PC-3 (cell line): ENCODE results near the gene KIF3A. TPM values are rescaled to one million over a fixed set of nuclear protein-coding genes. Genes with fewer than 3 reads are reported as not detected.

Source experiments
- ATAC-seq: fragments of 200-7000 bp; cut with Tn5 transposase; 2 replicates; pipeline ENCODE4 v1.9.1; 2020; ENCODE audit warnings: mild to moderate bottlenecking, moderate library complexity
- BruUV-seq: library from RNA; stranded (reverse); fragments of 400-500 nt; replicated peaks from 2 replicates; lab custom pipeline; 2021; lab: Mats Ljungman, UMichigan
- CTCF ChIA-PET: fragments of 300-600 bp; sonication (Branson Sonifier 250); formaldehyde crosslinking; loops from one replicate; lab custom pipeline; 2022; ENCODE audit warnings: antibody characterized with exemption; lab: Charles Lee
- POLR2A ChIA-PET: fragments of 300-600 bp; sonication (Branson Sonifier 250); formaldehyde crosslinking; loops from one replicate; lab custom pipeline; 2022; ENCODE audit warnings: antibody characterized with exemption; ENCODE audit not compliant: unreplicated experiment; lab: Charles Lee
- DNase-seq: peaks from one replicate; pipeline ENCODE4 v3.0.0-alpha.2; 2015
- H2AFZ ChIP-seq: fragments of 300-600 bp; sonication (generic); 2 replicates; pipeline ENCODE4 v1.6.0; 2016; ENCODE audit warnings: antibody characterized with exemption, low read length
- H3F3A ChIP-seq: fragments of 300-600 bp; sonication (generic); one replicate; pipeline ENCODE4 v1.6.0; 2017; ENCODE audit warnings: antibody characterized with exemption, low read length, control low read depth, mild to moderate bottlenecking; ENCODE audit not compliant: unreplicated experiment
- H3K27ac ChIP-seq: fragments of 300-600 bp; sonication (generic); 2 replicates; pipeline ENCODE4 v1.5.1; 2016; ENCODE audit warnings: mild to moderate bottlenecking, low read length
- H3K27me3 ChIP-seq: fragments of 300-600 bp; sonication (generic); 2 replicates; pipeline ENCODE4 v1.6.1; 2016; ENCODE audit warnings: low read length, mixed read lengths
- H3K36me3 ChIP-seq: fragments of 300-600 bp; sonication (generic); 2 replicates; pipeline ENCODE4 v1.6.1; 2016; ENCODE audit warnings: low read depth, mixed run types, low read length, mixed read lengths
- H3K4me1 ChIP-seq: fragments of 300-600 bp; sonication (generic); 2 replicates; pipeline ENCODE4 v1.5.1; 2016; ENCODE audit warnings: low read length; ENCODE audit not compliant: insufficient read depth
- H3K4me2 ChIP-seq: fragments of 300-600 bp; sonication (generic); 2 replicates; pipeline ENCODE4 v1.6.0; 2016; ENCODE audit warnings: low read length
- H3K4me3 ChIP-seq: fragments of 300-600 bp; sonication (generic); 2 replicates; pipeline ENCODE4 v1.5.1; 2016; ENCODE audit warnings: mild to moderate bottlenecking, low read length, mixed read lengths
- H3K79me2 ChIP-seq: fragments of 300-600 bp; sonication (generic); 2 replicates; pipeline ENCODE4 v1.6.1; 2017; ENCODE audit warnings: low read length, mixed read lengths
- H3K9ac ChIP-seq: fragments of 300-600 bp; sonication (generic); 2 replicates; pipeline ENCODE4 v1.6.0; 2016; ENCODE audit warnings: mild to moderate bottlenecking, low read length
- H3K9me2 ChIP-seq: fragments of 300-600 bp; sonication (generic); replicated peaks from 2 replicates; pipeline ENCODE4 v1.6.1; 2016; ENCODE audit warnings: mixed run types, low read length, mixed read lengths
- H3K9me3 ChIP-seq: fragments of 300-600 bp; sonication (generic); 2 replicates; pipeline ENCODE4 v1.6.1; 2016; ENCODE audit warnings: low read length, mixed read lengths
- H4K20me1 ChIP-seq: fragments of 300-600 bp; sonication (generic); 2 replicates; pipeline ENCODE4 v1.6.1; 2016; ENCODE audit warnings: low read length, mixed read lengths
- EZH2 ChIP-seq: fragments of 300-600 bp; sonication (generic); IDR thresholded peaks from one replicate; pipeline ENCODE4 v1.6.1; 2017; ENCODE audit warnings: antibody characterized with exemption, mild to moderate bottlenecking, low read length; ENCODE audit not compliant: unreplicated experiment
- EZH2phosphoT487 ChIP-seq: fragments of 300-600 bp; sonication (generic); IDR thresholded peaks from 2 replicates; pipeline ENCODE4 v1.6.1; 2018; ENCODE audit warnings: mild to moderate bottlenecking, antibody characterized with exemption, low read length, borderline replicate concordance
- intact Hi-C: fragments of 100-400 bp; cut with micrococcal nuclease; formaldehyde crosslinking; loops from 2 replicates; pipeline ENCODE4 v1.9.0; 2023
- total RNA-seq: library from RNA; depleted of rRNA; stranded (reverse); fragments of >200 nt; gene quantifications from 2 replicates; pipeline ENCODE4 v1.2.3, GENCODE V29; 2014
- TF ChIP-seq, protein P1 (sequence below): fragments of 300-600 bp; sonication (generic); conservative IDR thresholded peaks from 2 replicates; pipeline ENCODE4 v1.5.1; 2017; ENCODE audit warnings: antibody characterized with exemption, low read depth, mild to moderate bottlenecking, low read length

The KIF3A gene
- total RNA-seq, 1 experiment from 2014 or later = 5.7 TPM

DNA sequence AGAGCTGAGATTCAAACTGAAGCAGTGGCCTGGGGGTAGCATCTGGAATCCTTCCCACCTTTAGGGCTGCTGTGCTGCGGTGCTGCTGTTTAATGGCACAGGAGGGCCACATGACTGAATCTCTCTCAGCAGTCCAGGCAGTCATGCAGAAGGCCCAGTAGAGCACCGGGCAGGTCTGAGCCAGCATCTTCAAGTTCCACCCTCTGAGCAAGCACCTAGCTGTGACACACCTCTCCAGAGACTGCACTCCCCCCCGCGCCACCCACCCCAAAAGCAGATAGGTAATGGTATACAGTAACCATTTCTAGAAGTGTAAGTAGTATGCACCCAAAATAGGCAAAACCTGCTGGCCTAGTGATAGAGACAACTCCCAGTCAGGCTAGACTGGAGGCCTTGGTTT lies 55.4 kb downstream of the KIF3A start:
- intact Hi-C loops = no loop called here
- Histone ChIP-seq H3K79me2 (no peaks in the 10 kb centered on the region), H3K27me3 (no peaks in the 10 kb centered on the region), H3K9me3 (no peaks in the 10 kb centered on the region), H4K20me1 (no peaks in the 10 kb centered on the region), H3K36me3 (no peaks in the 10 kb centered on the region), H3K4me2 (no peak overlapping the region), H3K4me1 (peaks cover 12% of the 10 kb centered on the region), H3K9me2 (no peaks in the 10 kb centered on the region), H3K4me3 (no peak overlapping the region), H3F3A (no peaks in the 10 kb centered on the region), H3K27ac (no peak overlapping the region), H3K9ac (no peak overlapping the region), H2AFZ (no peak overlapping the region)
- BruUV-seq = no TSS peak
- DNase-seq (no peak), ATAC-seq (no peak)
- ChIA-PET POLR2A (no interaction called here), CTCF (no interaction called here)
- no peak for TF ChIP-seq EZH2
- TF ChIP-seq EZH2phosphoT487 = no peak
- TF ChIP-seq, protein P1, sequence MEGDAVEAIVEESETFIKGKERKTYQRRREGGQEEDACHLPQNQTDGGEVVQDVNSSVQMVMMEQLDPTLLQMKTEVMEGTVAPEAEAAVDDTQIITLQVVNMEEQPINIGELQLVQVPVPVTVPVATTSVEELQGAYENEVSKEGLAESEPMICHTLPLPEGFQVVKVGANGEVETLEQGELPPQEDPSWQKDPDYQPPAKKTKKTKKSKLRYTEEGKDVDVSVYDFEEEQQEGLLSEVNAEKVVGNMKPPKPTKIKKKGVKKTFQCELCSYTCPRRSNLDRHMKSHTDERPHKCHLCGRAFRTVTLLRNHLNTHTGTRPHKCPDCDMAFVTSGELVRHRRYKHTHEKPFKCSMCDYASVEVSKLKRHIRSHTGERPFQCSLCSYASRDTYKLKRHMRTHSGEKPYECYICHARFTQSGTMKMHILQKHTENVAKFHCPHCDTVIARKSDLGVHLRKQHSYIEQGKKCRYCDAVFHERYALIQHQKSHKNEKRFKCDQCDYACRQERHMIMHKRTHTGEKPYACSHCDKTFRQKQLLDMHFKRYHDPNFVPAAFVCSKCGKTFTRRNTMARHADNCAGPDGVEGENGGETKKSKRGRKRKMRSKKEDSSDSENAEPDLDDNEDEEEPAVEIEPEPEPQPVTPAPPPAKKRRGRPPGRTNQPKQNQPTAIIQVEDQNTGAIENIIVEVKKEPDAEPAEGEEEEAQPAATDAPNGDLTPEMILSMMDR = no peak

DNA sequence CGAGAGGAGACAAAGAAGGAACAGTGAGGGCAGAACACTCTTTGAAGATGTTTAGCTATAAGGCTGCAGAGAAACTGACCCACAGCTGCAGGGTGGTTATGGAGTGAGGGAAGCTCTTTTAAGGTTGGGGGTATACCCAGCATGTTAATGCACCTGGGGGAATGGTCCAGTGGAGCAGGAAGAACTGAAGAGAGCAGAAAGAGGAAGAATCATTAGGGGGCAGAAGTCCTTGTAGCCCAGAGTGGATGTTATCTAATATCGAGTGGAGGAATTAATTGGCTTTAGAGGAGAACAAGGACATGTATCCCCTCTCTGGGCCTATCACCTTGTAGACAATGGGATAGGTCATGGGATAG lies 55.9 kb downstream of the KIF3A start:
- no peak overlapping the region for H3K4me2 ChIP-seq
- H3F3A ChIP-seq = no peaks in the 10 kb centered on the region
- peaks cover 18% of the 10 kb centered on the region for H3K4me1 ChIP-seq
- H3K79me2 ChIP-seq = no peaks in the 10 kb centered on the region
- intact Hi-C loops = no loop called here
- ATAC-seq (no peak), DNase-seq (no peak)
- H3K27me3 ChIP-seq = no peaks in the 10 kb centered on the region
- no peak overlapping the region for H3K9ac ChIP-seq
- BruUV-seq = no TSS peak
- no peak overlapping the region for H3K27ac ChIP-seq
- POLR2A ChIA-PET = no interaction called here
- no peaks in the 10 kb centered on the region for H3K9me2 ChIP-seq
- TF ChIP-seq EZH2phosphoT487 (no peak), EZH2 (no peak)
- TF ChIP-seq, protein P1 = no peak
- no peak overlapping the region for H2AFZ ChIP-seq
- H4K20me1 ChIP-seq = no peaks in the 10 kb centered on the region
- CTCF ChIA-PET = no interaction called here
- H3K4me3 ChIP-seq = no peak overlapping the region
- no peaks in the 10 kb centered on the region for H3K36me3 ChIP-seq
- no peaks in the 10 kb centered on the region for H3K9me3 ChIP-seq

DNA sequence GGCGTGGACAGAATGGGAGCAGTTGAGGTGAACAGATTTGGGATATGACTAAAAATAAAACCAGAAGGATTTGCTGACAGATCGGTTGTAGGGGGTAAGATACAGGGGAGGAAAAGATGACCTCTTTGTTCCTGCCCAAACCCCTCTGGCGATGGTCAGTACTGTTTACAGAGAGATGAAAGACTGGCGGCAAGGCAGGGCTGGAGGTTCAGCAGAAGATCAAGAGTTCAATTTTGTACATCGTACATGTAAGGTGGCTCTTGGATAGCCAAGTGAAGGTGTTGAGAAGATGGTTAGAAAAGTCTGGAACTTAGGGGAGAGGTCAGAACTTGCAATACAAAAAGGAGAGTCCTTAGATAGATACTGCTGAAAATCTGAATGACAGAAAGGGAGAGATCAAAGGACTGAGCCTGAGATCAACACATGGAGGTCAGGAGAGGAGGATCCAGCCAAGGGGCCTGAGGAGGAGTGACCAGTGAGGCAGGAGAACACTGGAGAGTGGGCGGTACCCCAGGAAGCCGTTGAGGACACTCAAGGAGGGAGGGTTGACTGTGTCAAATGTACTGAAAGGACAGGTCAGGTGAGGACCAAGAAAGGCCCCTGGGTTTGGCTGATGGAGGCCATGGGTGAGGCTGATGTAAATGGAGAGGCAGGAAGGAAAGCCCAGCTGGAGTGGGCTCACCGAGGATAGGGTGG lies 56.4 kb downstream of the KIF3A start:
- H3K9me2 ChIP-seq = no peaks in the 10 kb centered on the region
- no peaks in the 10 kb centered on the region for H3F3A ChIP-seq
- H3K4me2 ChIP-seq = no peak overlapping the region
- POLR2A ChIA-PET = no interaction called here
- H3K27me3 ChIP-seq = no peaks in the 10 kb centered on the region
- TF ChIP-seq, protein P1 = no peak
- TF ChIP-seq EZH2phosphoT487 (no peak), EZH2 (no peak)
- peaks cover 21% of the 10 kb centered on the region for H3K4me1 ChIP-seq
- H3K79me2 ChIP-seq = no peaks in the 10 kb centered on the region
- no peak for DNase-seq
- CTCF ChIA-PET = no interaction called here
- no peak overlapping the region for H3K27ac ChIP-seq
- no peaks in the 10 kb centered on the region for H4K20me1 ChIP-seq
- no peaks in the 10 kb centered on the region for H3K36me3 ChIP-seq
- no peak overlapping the region for H2AFZ ChIP-seq
- H3K4me3 ChIP-seq = no peak overlapping the region
- intact Hi-C loops = no loop called here
- H3K9me3 ChIP-seq = no peaks in the 10 kb centered on the region
- BruUV-seq = no TSS peak
- H3K9ac ChIP-seq = no peak overlapping the region
- ATAC-seq = no peak
